Caco-2 (cell line): ENCODE measurements around the gene SLC17A7. TPM values are rescaled to one million over a fixed set of nuclear protein-coding genes. Genes with fewer than 3 reads are reported as not detected.

Experiments
- BruUV-seq: library from RNA; stranded (reverse); fragments of 400-500 nt; replicated peaks from 2 replicates; lab custom pipeline; 2021; lab: Mats Ljungman, UMichigan
- CTCF ChIA-PET: fragments of 300-600 bp; sonication (Branson Sonifier 250); formaldehyde crosslinking; loops from one replicate; lab custom pipeline; 2022; ENCODE audit warnings: antibody characterized with exemption; lab: Charles Lee
- POLR2A ChIA-PET: fragments of 300-600 bp; sonication (Branson Sonifier 250); formaldehyde crosslinking; loops from one replicate; lab custom pipeline; 2022; ENCODE audit warnings: antibody characterized with exemption; lab: Charles Lee
- DNase-seq, 2 experiments: peaks; one replicate each; pipeline versions ENCODE4 v3.0.0 to v3.0.0-alpha.2; 2020 to 2022
- H3K27me3 ChIP-seq: replicated peaks from 2 replicates; pipeline ENCODE4 v1.6.0; 2011; ENCODE audit warnings: low read length; ENCODE audit not compliant: control insufficient read depth, insufficient read depth
- H3K36me3 ChIP-seq: 2 replicates; pipeline ENCODE4 v1.5.1; 2011; ENCODE audit warnings: low read length; ENCODE audit not compliant: control insufficient read depth, insufficient read depth
- H3K4me1 ChIP-seq: fragments of 250-450 bp; sonication (Bioruptor Pico); 2 replicates; pipeline ENCODE4 v1.5.1; 2020; ENCODE audit warnings: mild to moderate bottlenecking
- H3K4me3 ChIP-seq: 2 replicates; pipeline ENCODE4 v1.5.1; 2011; ENCODE audit warnings: low read depth, mild to moderate bottlenecking, control low read depth, low read length
- H3K9me3 ChIP-seq: fragments of 250-450 bp; sonication (Bioruptor Pico); 2 replicates; pipeline ENCODE4 v1.5.1; 2020; ENCODE audit warnings: mild to moderate bottlenecking, moderate library complexity
- H3K27ac Mint-ChIP-seq: one replicate; pipeline ENCODE4 v1.8.0; 2022; ENCODE audit warnings: mixed read lengths; ENCODE audit not compliant: unreplicated experiment
- H3K27me3 Mint-ChIP-seq: one replicate; pipeline ENCODE4 v1.8.0; 2022; ENCODE audit warnings: mixed read lengths; ENCODE audit not compliant: insufficient read depth, unreplicated experiment
- H3K36me3 Mint-ChIP-seq: one replicate; pipeline ENCODE4 v1.8.0; 2022; ENCODE audit warnings: mild to moderate bottlenecking, mixed read lengths; ENCODE audit not compliant: insufficient read depth, unreplicated experiment
- H3K4me1 Mint-ChIP-seq: one replicate; pipeline ENCODE4 v1.8.0; 2022; ENCODE audit warnings: low read depth, mixed read lengths; ENCODE audit not compliant: unreplicated experiment
- H3K4me3 Mint-ChIP-seq: one replicate; pipeline ENCODE4 v1.8.0; 2022; ENCODE audit warnings: mild to moderate bottlenecking, moderate library complexity, mixed read lengths; ENCODE audit not compliant: unreplicated experiment
- H3K9me3 Mint-ChIP-seq: one replicate; pipeline ENCODE4 v1.8.0; 2022; ENCODE audit warnings: mixed read lengths; ENCODE audit not compliant: unreplicated experiment
- intact Hi-C: fragments of 100-400 bp; cut with micrococcal nuclease; formaldehyde crosslinking; loops from one replicate; pipeline ENCODE4 v1.10.0; 2022; ENCODE audit not compliant: unreplicated experiment
- total RNA-seq: library from RNA; stranded (reverse); gene quantifications from 2 replicates; pipeline ENCODE4 v1.2.3, GENCODE V29; 2022
- TF ChIP-seq, protein P1 (sequence below), 2 experiments: fragments of 200-600 bp in 1 of 2; IDR thresholded peaks; 1 replicate in 1 of 2; 2 replicates in 1 of 2; pipeline versions ENCODE4 v1.5.1 to v1.8.0; 2011 to 2022; ENCODE audit warnings: antibody characterized with exemption in 1 of 2, control low read depth in 1 of 2, inconsistent platforms in 1 of 2, low read depth in 1 of 2, low read length in 1 of 2, mild to moderate bottlenecking in 1 of 2, moderate library complexity in 1 of 2; ENCODE audit not compliant: insufficient read depth in 1 of 2, severe bottlenecking in 1 of 2, unreplicated experiment in 1 of 2

SLC17A7 gene
- total RNA-seq, 1 experiment from 2014 or later: 0.36 TPM

DNA sequence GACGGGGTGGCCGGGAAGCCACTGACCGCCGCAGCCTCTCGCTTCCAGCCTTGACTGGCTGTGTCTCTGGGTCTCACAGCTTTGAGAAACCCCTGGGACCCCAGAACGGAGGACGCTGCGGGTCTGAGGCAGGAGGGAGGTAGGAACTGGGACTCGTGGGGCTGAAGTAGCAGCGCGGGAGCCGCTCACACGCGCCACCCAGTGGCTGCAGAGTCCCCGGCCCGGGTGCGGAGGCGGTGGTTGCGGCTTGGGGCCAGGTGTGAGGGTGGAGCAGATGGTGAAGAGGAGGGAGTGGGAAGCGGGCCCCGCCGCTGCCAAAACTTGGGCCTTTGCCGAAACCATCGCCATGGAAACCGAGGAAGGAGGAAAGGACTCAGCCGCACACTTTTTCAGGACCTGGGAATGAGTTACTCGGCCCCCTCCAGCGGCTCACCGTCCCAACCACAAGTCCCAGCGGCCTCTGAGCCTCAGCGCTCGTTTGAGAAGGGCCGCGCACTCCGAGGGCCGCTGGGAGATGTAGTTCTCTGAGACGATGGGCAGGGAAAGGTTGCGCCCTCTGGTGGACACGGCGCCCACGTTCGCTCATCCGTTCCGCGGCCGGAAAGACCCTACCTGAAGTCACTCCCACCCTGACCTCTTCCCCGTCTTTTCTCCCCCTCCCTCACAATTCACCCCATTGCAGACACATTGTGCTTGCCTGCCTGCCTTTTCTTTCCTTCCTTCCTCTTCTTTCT lies 2.2 kb upstream of the SLC17A7 start:
- intact Hi-C loops: loop anchor here (1.0 kb wide), 4 partner anchors 8 to 217 kb away; partner anchors contain the start of genes DKKL1 and PIH1D1
- Histone ChIP-seq H3K4me3 (peak overlapping the region; percentile 65), H3K9me3 (no peaks in the 10 kb centered on the region), H3K4me1 (0 out of 2 replicates have a peak, but pooled peaks cover 3% of the 10 kb centered on the region), H3K36me3 (no peaks in the 10 kb centered on the region), H3K27me3 (peaks cover 6% of the 10 kb centered on the region)
- TF ChIP-seq, protein P1, sequence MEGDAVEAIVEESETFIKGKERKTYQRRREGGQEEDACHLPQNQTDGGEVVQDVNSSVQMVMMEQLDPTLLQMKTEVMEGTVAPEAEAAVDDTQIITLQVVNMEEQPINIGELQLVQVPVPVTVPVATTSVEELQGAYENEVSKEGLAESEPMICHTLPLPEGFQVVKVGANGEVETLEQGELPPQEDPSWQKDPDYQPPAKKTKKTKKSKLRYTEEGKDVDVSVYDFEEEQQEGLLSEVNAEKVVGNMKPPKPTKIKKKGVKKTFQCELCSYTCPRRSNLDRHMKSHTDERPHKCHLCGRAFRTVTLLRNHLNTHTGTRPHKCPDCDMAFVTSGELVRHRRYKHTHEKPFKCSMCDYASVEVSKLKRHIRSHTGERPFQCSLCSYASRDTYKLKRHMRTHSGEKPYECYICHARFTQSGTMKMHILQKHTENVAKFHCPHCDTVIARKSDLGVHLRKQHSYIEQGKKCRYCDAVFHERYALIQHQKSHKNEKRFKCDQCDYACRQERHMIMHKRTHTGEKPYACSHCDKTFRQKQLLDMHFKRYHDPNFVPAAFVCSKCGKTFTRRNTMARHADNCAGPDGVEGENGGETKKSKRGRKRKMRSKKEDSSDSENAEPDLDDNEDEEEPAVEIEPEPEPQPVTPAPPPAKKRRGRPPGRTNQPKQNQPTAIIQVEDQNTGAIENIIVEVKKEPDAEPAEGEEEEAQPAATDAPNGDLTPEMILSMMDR (IDR thresholded peaks at IDR 0.05; ENCODE audit: insufficient read depth in 1 of 2, low read depth in 1 of 2, low read length in 1 of 2, severe bottlenecking in 1 of 2, unreplicated experiment in 1 of 2): peak; percentile 86 to 94
- peak overlapping the region; percentile 46 for H3K27ac Mint-ChIP-seq
- H3K27me3 Mint-ChIP-seq: peaks cover 29% of the 10 kb centered on the region
- H3K36me3 Mint-ChIP-seq: peaks cover 23% of the 10 kb centered on the region
- ChIA-PET CTCF (interaction anchor here (0.7 to 1.3 kb wide), 6 partner anchors 8 to 450 kb away, joined by 3 to 7 read pairs (median 5); partner anchors contain the start of genes GYS1 and PIH1D1), POLR2A (interaction anchor here (1.0 kb wide), 2 partner anchors 8 to 10 kb away, joined by 6 to 8 read pairs; partner anchors contain the start of gene ALDH16A1)
- peak overlapping the region; percentile 79 for H3K4me3 Mint-ChIP-seq
- DNase-seq: peak; percentile 95 to 96
- peaks cover 8% of the 10 kb centered on the region for H3K9me3 Mint-ChIP-seq
- peaks cover 23% of the 10 kb centered on the region for H3K4me1 Mint-ChIP-seq
- BruUV-seq: TSS peak; percentile 68

DNA sequence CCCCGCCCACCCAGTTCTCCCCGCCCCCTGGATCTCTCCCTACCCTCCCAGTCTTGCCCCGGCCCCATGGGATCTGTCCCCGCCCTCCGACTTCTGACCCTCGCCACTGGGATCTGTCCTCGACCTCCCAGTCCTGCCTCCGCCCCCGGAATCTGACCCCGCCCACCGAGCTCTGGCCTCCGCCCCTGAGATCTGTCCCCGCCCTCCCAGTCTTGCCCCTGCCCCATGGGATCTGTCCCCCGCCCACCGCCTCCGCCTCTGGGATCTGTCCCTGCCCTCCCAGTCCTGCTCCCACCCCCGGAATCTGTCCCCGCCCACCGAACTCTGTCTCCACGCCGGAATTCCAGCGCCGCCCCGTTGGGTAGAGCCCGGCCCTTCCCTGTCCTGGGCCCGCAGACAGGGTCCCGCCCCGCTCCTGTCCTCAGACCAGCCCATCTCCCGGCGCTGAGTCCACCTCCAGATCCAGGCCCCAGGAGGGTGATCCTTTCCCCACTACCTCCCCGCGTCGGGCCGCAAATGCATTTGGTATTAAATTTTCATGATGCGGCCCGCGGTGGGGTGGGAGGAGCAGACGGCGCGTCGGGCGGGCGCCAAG lies 1.5 kb upstream of the SLC17A7 start:
- peak overlapping the region; percentile 79 for H3K4me3 Mint-ChIP-seq
- H3K27ac Mint-ChIP-seq: peak overlapping the region; percentile 46
- H3K36me3 ChIP-seq: no peaks in the 10 kb centered on the region
- H3K9me3 Mint-ChIP-seq: peaks cover 8% of the 10 kb centered on the region
- H3K4me1 Mint-ChIP-seq: peaks cover 23% of the 10 kb centered on the region
- intact Hi-C loops: loop anchor here (1.0 kb wide), 4 partner anchors 8 to 217 kb away; partner anchors contain the start of genes DKKL1 and PIH1D1
- H3K27me3 ChIP-seq: peaks cover 6% of the 10 kb centered on the region
- TF ChIP-seq, protein P1 (IDR thresholded peaks at IDR 0.05; ENCODE audit: insufficient read depth in 1 of 2, low read depth in 1 of 2, low read length in 1 of 2, severe bottlenecking in 1 of 2, unreplicated experiment in 1 of 2): no peak
- POLR2A ChIA-PET: interaction anchor here (0.5 to 1.0 kb wide), 3 partner anchors 9 to 72 kb away, joined by 3 to 8 read pairs (median 6); partner anchors contain the start of gene ALDH16A1
- no TSS peak for BruUV-seq
- 0 out of 2 replicates have a peak, but pooled peaks cover 3% of the 10 kb centered on the region for H3K4me1 ChIP-seq
- CTCF ChIA-PET: interaction anchor here (0.5 to 1.3 kb wide), 14 partner anchors 9 to 450 kb away, joined by 3 to 8 read pairs (median 4); partner anchors contain the start of genes GFY, GYS1, KASH5 and PIH1D1
- DNase-seq: peak; percentile 98 to 99
- H3K36me3 Mint-ChIP-seq: peaks cover 19% of the 10 kb centered on the region
- peaks cover 35% of the 10 kb centered on the region for H3K27me3 Mint-ChIP-seq
- H3K9me3 ChIP-seq: no peaks in the 10 kb centered on the region
- peak overlapping the region; percentile 65 for H3K4me3 ChIP-seq

DNA sequence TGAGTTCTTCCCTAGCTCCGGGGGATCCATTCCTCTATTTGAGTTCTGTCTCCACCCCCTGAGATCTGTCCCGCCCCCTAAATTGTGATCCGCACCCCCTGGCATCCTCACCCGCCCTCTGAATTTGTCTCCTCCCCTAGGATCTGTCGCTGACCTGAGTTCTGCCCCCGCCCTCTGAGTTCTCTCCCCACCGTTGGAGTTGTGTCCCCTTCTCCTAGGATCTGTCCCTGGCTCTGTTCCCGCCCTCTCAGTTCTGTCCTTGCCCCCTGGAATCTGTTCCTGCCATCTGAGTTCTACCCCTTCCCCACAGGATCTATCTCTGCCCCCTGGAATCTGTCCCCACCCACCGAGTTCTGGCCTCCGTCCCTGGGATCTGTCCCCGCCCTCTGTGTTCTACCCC lies 1.0 kb upstream of the SLC17A7 start:
- Mint-ChIP-seq H3K36me3 (peaks cover 19% of the 10 kb centered on the region), H3K4me1 (peaks cover 23% of the 10 kb centered on the region), H3K9me3 (peaks cover 8% of the 10 kb centered on the region), H3K27me3 (peaks cover 41% of the 10 kb centered on the region), H3K4me3 (peak overlapping the region; percentile 79), H3K27ac (peak overlapping the region; percentile 46)
- H3K27me3 ChIP-seq: peaks cover 6% of the 10 kb centered on the region
- TF ChIP-seq, protein P1 (IDR thresholded peaks at IDR 0.05; ENCODE audit: insufficient read depth in 1 of 2, low read depth in 1 of 2, low read length in 1 of 2, severe bottlenecking in 1 of 2, unreplicated experiment in 1 of 2): no peak
- H3K9me3 ChIP-seq: no peaks in the 10 kb centered on the region
- H3K4me1 ChIP-seq: 0 out of 2 replicates have a peak, but pooled peaks cover 3% of the 10 kb centered on the region
- ChIA-PET POLR2A (interaction anchor here (0.5 to 1.0 kb wide), 3 partner anchors 10 to 72 kb away, joined by 3 to 8 read pairs (median 6); partner anchors contain the start of gene ALDH16A1), CTCF (interaction anchor here (0.5 to 1.3 kb wide), 15 partner anchors 9 to 449 kb away, joined by 3 to 8 read pairs (median 5); partner anchors contain the start of genes GFY, GYS1, KASH5 and PIH1D1)
- DNase-seq: no peak
- no peaks in the 10 kb centered on the region for H3K36me3 ChIP-seq
- H3K4me3 ChIP-seq: peak overlapping the region; percentile 65
- no TSS peak for BruUV-seq
- intact Hi-C loops: no loop called here
